ENCODE data around the gene WNT1. TPM values are rescaled to one million over a fixed set of nuclear protein-coding genes. Genes with fewer than 3 reads are reported as not detected.

Gene WNT1
- total and polyA plus RNA-seq, 8 donors: not detected

- Histone ChIP-seq H3K9me3 (no peaks in the 10 kb centered on the region), H3K27me3 (no peaks in the 10 kb centered on the region), H3K27ac (no peak overlapping the region), H3K4me3 (no peak overlapping the region), H3K36me3 (peaks cover 80 to 91% (median 89%) of the 10 kb centered on the region in 4 donors), H3K4me1 (peaks cover 0 to 11% (median 5%) of the 10 kb centered on the region in 4 donors)
- TF ChIP-seq POLR2A (IDR thresholded peaks at IDR 0.05) (no peak), POLR2AphosphoS5 (IDR thresholded peaks at IDR 0.05) (no peak), EP300 (IDR thresholded peaks at IDR 0.05) (no peak), CTCF (IDR thresholded peaks at IDR 0.05) (no peak)
- intact Hi-C loops (cut with DNase I; ENCODE audit: low total_unique reads): no loop called here
- 89 to 93% (median 90%) methylated on average over 12 of the region's 12 CpGs for WGBS, 5 donors
- no peak for DNase-seq
Observed at GRCh38 chr12:49024543-49024942, 46.4 kb downstream of the WNT1 start.

GRCh38 chr12:49025463-49025862 lies 47.3 kb downstream of the WNT1 start:
- H3K27ac ChIP-seq: no peak overlapping the region
- no peaks in the 10 kb centered on the region for H3K27me3 ChIP-seq
- DNase-seq: no peak
- TF ChIP-seq POLR2A (IDR thresholded peaks at IDR 0.05) (no peak), POLR2AphosphoS5 (IDR thresholded peaks at IDR 0.05) (no peak), CTCF (IDR thresholded peaks at IDR 0.05) (no peak), EP300 (IDR thresholded peaks at IDR 0.05) (no peak)
- peaks cover 0 to 2% (median 0%) of the 10 kb centered on the region in 4 donors for H3K4me1 ChIP-seq
- intact Hi-C loops (cut with DNase I; ENCODE audit: low total_unique reads): no loop called here
- no peak overlapping the region for H3K4me3 ChIP-seq
- 79 to 92% (median 90%) methylated on average over 4 of the region's 4 CpGs for WGBS, 5 donors
- H3K9me3 ChIP-seq: no peaks in the 10 kb centered on the region
- peaks cover 80 to 100% (median 97%) of the 10 kb centered on the region in 4 donors for H3K36me3 ChIP-seq

DNA sequence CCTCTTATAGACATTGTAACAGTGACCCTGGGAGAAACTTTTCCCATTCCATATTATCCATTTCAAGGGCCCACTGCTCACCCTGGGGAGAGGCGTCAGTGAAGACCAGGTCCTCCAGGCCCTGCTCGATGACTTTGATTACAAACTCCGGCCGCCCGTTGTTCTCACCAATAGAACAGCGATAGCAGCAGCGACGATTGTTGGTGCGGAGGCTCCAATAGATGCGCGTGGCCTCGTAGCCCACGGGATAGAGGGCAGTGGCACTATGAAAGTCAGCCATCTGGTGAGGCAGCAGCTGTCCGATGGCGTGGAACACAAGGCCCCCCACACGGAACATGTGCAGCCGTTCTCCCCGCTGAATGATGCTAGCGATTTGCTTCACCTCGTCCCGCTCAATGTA lies 48.0 kb downstream of the WNT1 start:
- TF ChIP-seq EP300 (IDR thresholded peaks at IDR 0.05): no peak
- no peak for TF ChIP-seq CTCF (IDR thresholded peaks at IDR 0.05)
- no peak for TF ChIP-seq POLR2AphosphoS5 (IDR thresholded peaks at IDR 0.05)
- no peak for TF ChIP-seq POLR2A (IDR thresholded peaks at IDR 0.05)
- H3K4me3 ChIP-seq: no peak overlapping the region
- peaks cover 76 to 100% (median 97%) of the 10 kb centered on the region in 4 donors for H3K36me3 ChIP-seq
- DNase-seq: no peak
- H3K27me3 ChIP-seq: no peaks in the 10 kb centered on the region
- H3K4me1 ChIP-seq: no peaks in the 10 kb centered on the region
- intact Hi-C loops (cut with DNase I; ENCODE audit: low total_unique reads): no loop called here
- H3K9me3 ChIP-seq: no peaks in the 10 kb centered on the region
- WGBS, 5 donors: 94 to 95% (median 95%) methylated on average over 21 of the region's 21 CpGs
- H3K27ac ChIP-seq: no peak overlapping the region

DNA sequence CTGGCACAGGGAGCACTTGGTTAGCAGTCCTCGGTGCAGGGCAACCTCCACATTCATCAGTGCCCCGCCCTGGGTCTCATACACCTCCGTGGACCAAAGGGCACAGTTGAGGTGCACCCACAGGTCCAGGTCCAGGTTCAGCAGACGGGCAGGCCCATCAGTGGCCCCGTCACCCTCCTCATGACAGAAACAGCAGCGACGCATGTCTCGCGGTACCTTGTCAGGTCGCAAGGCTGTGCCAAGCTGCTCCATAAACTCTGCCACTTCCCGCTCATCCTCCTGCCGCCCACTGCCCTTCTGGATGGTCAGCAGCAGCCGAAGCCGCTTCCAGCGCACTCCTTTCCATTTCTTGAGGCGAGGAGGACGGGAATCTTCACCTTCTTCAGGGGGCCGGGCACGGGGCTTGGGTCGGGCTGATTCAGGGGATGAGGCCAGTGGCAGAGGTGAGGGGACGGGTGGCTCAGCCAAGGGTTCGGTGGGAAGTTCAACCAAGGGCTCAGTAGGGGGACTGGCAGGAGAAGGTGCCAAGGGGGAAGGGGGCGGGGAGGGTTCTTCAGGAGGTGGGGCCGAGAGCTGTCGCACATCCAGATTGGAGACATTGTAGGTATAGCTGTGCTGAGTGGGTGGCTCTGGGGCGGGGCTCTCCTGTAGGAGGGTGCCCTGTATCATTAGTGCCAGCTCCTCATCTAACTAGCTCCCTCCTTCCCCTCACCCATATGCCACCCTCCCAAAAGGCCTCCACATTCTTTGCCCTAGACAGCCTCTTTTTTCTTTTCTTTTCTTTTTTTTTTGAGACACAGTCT lies 48.8 kb downstream of the WNT1 start:
- H3K36me3 ChIP-seq: peaks cover 77 to 100% (median 97%) of the 10 kb centered on the region in 4 donors
- intact Hi-C loops (cut with DNase I; ENCODE audit: low total_unique reads): no loop called here
- no peaks in the 10 kb centered on the region for H3K9me3 ChIP-seq
- H3K4me3 ChIP-seq: no peak overlapping the region
- no peak for TF ChIP-seq POLR2A (IDR thresholded peaks at IDR 0.05)
- TF ChIP-seq POLR2AphosphoS5 (IDR thresholded peaks at IDR 0.05): no peak
- TF ChIP-seq CTCF (IDR thresholded peaks at IDR 0.05): no peak
- TF ChIP-seq EP300 (IDR thresholded peaks at IDR 0.05): no peak
- H3K27ac ChIP-seq: no peak overlapping the region
- no peaks in the 10 kb centered on the region for H3K4me1 ChIP-seq
- no peak for DNase-seq
- H3K27me3 ChIP-seq: no peaks in the 10 kb centered on the region
- 90 to 95% (median 91%) methylated on average over 26 of the region's 26 CpGs for WGBS, 5 donors
